T-helper 1 cell treated with Interleukin-12 subunit alpha and Interleukin-12 subunit beta and Interleukin-4 antibody, amounts not matched to agents 30 μg/mL and 1 μg/mL, for 36 hours (primary cell): ENCODE data around the gene CALML3.

Source experiments
- H3K27ac Mint-ChIP-seq: one replicate; pipeline ENCODE4 v1.8.0; 2021; ENCODE audit warnings: mild to moderate bottlenecking, mixed read lengths
- H3K27me3 Mint-ChIP-seq: one replicate; pipeline ENCODE4 v1.8.0; 2021; ENCODE audit warnings: low read depth, mixed read lengths
- H3K36me3 Mint-ChIP-seq: one replicate; pipeline ENCODE4 v1.8.0; 2021; ENCODE audit warnings: low read depth, mixed read lengths
- H3K4me1 Mint-ChIP-seq: one replicate; pipeline ENCODE4 v1.8.0; 2021; ENCODE audit warnings: low read depth, mixed read lengths
- H3K4me3 Mint-ChIP-seq: one replicate; pipeline ENCODE4 v1.8.0; 2021; ENCODE audit warnings: mild to moderate bottlenecking, moderate library complexity, mixed read lengths
- H3K9me3 Mint-ChIP-seq: one replicate; pipeline ENCODE4 v1.8.0; 2021; ENCODE audit warnings: mixed read lengths

The CALML3 gene

DNA sequence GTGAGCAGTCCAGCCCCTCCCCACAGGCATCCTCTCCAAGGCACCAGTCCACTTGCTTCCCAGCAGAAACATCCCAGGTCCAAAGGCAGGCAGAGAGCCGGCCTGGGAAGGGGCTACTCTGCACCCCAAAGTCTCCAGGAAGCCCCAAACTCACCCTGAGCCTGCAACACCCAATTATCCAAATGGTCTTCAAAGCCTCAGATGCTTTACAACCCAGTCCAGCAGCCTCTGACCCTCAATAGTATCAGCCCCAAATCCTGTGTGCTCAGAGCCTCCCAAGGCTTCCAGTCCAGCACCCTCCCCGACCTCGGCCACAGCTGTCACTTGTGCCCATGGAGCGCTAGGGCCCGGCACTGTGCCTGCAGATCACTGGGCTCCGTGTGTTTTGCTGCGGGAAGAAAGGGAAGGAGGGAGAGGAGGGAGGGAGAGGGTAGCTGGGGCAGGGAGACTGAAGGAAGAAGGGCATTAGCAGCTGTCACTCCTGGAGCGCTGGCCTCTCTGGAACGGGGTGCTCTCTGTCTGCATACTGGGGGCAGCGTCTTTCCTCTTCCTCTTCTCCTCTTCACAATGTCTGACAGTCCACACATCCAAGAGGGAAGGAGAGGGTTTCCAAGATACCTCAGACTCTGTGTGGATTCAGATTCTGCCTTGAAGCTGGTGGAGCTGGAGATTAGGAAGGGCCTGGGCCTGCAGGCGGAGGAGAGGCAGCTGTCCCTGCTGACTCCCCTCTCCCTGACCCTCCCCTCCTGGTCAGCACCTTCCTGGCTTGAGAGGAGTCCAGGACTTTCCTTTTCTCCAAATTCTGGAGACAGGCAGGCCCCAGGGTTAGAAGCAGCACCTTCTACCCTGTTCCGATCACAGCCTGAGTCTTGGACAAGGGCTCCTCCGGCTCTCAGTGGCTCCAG lies 38.6 kb upstream of the CALML3 start:
- no peaks in the 10 kb centered on the region for H3K9me3 Mint-ChIP-seq
- no peak overlapping the region for H3K27ac Mint-ChIP-seq
- H3K36me3 Mint-ChIP-seq, result no peaks in the 10 kb centered on the region
- H3K4me3 Mint-ChIP-seq, result no peak overlapping the region
- peaks cover 8% of the 10 kb centered on the region for H3K27me3 Mint-ChIP-seq
- no peaks in the 10 kb centered on the region for H3K4me1 Mint-ChIP-seq

DNA sequence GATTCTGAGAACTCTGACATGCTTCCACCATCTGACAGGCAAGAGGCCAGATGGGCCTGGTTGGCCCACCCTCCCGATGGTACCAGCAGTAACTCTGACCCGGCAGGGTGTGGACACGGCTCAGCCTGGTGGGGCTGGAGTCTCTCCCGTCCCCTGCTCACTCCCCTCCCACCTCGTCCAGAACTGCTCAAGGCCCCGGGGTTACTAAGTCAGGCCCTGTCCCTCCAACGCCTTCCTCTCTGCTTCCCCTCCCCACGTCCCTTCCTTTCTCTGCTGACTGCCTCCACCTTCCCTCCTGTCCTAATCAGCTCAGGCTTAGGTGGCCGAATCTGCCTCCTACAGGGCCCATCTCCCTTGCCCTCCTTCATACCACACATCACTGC lies 37.9 kb upstream of the CALML3 start:
- H3K4me3 Mint-ChIP-seq, result no peak overlapping the region
- peaks cover 8% of the 10 kb centered on the region for H3K27me3 Mint-ChIP-seq
- H3K9me3 Mint-ChIP-seq, result peaks cover under 1% of the 10 kb centered on the region
- no peak overlapping the region for H3K27ac Mint-ChIP-seq
- H3K36me3 Mint-ChIP-seq, result no peaks in the 10 kb centered on the region
- no peaks in the 10 kb centered on the region for H3K4me1 Mint-ChIP-seq

DNA sequence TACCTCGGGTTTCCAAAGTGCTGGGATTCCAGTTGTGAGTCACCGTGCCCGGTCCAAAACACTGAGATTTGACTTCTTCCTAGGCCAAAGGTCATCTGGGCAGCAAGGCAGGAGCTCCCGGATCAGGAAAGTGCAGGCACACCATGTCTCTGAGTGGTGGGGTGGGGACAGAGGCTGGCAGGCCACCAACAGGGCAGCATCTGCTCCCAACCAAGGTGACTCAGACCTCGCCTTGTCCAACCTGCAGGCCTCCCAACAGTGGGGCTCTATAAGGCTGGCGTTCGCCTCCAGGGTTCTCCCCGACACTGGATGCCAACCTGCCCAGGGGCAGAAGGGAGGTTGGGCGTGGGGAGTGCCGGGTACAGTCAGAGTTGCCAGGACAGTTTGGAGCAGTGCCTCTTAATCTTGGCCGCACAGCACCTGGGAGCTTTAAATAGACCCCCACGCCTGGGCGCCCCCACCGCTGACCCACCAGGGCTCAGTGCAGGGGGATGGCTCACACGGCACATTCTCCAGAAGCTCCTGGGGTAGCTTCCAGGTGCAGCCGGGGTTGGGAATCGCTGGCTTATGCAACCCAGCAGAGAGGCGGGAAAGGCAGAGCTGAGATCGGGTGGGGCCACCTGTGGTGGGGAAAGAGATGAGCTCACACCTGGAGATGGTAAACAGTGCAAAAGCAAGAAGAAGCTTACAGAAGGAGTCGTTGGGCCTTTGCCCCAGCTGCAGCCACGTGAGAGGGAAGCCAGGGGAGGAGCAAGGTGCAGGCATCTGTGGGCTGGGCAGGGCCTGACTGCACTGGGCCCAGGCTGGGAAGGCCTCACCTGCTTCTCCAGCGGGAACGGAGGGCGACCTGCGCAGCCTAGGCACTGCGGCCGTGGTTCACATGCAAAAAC lies 36.2 kb upstream of the CALML3 start:
- Mint-ChIP-seq H3K27ac (no peak overlapping the region), H3K27me3 (peaks cover 4% of the 10 kb centered on the region), H3K4me3 (no peak overlapping the region), H3K36me3 (no peaks in the 10 kb centered on the region), H3K4me1 (no peaks in the 10 kb centered on the region), H3K9me3 (peaks cover 6% of the 10 kb centered on the region)

DNA sequence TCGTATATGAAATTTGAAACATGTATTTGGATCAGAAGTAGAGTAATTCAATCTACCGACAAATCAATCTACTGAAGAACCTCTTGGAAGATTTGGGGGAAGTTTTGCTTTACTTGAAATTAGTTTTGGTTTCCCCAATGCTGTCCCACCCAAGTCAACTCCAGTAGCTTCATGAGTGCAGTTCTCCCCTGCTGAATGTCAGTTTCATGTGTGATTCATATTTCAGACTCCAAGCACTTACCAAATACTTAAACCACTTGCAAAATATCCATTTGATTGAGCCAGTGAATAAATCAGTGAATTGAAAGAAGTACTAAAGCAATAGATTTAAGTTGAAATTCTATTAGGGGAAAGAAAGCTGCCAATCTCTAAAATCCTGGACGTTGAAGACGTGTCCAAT lies 34.7 kb upstream of the CALML3 start:
- H3K36me3 Mint-ChIP-seq, result no peaks in the 10 kb centered on the region
- peaks cover 4% of the 10 kb centered on the region for H3K27me3 Mint-ChIP-seq
- H3K27ac Mint-ChIP-seq, result no peak overlapping the region
- H3K9me3 Mint-ChIP-seq, result peaks cover 6% of the 10 kb centered on the region
- H3K4me1 Mint-ChIP-seq, result no peaks in the 10 kb centered on the region
- H3K4me3 Mint-ChIP-seq, result no peak overlapping the region

DNA sequence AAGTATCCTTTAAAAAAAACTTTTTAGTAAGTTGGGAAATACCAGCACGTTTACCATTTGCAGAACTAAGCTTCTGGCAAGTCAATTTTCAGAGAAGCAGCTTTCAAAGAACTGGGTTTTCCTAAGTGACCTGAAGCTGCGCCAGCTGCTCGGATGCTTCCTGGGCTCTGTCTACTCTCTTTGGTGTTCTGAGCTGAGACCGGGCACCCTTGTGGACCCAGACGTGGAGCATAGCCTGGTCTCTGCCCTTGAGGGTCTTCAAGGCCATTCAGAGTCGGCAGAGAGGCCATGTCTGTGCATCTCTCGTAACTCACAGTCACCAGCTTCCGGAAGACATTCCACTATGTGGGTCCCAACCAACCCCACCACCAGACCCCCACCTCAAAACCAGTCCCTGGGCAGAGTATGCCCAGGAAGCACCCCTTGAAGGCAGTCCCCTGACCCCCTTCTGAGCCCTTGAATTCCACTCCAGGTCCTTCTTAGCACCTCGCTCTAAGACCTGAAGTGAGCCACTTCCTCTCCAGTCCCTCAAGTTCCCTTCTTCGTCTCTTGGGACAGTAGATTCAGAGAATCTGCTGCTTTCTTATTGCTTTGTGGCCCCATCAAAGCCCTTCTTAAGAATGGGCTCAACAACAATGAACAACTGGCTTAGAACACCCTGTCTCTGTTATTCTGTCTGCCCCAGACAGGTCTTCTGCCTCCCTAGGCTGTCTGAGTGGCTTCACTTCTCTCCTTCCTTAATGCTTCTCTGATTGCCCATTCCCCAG lies 33.9 kb upstream of the CALML3 start:
- no peaks in the 10 kb centered on the region for H3K4me1 Mint-ChIP-seq
- H3K9me3 Mint-ChIP-seq, result peaks cover 6% of the 10 kb centered on the region
- H3K27me3 Mint-ChIP-seq, result peaks cover 4% of the 10 kb centered on the region
- H3K36me3 Mint-ChIP-seq, result no peaks in the 10 kb centered on the region
- no peak overlapping the region for H3K4me3 Mint-ChIP-seq
- no peak overlapping the region for H3K27ac Mint-ChIP-seq

DNA sequence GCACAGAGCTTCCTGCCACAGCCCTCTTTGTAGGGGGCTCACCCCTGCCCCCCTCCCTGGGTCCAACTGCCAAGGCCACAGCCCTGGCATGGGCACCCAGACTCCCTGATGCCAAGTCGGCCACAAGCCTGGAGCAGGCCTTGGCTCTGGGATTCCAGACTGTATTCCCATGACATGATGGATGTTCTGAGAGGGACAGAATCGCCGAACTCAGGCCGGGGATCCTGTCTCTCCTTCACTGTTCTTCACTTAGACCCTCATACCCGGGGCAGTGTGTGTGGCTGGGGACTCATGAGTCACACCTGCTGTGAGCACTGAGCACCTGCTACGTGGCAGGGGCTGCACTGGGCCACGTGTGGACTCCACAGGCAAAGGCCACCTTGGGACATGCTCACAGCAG lies 33.3 kb upstream of the CALML3 start:
- no peaks in the 10 kb centered on the region for H3K36me3 Mint-ChIP-seq
- H3K4me3 Mint-ChIP-seq, result no peak overlapping the region
- peaks cover 6% of the 10 kb centered on the region for H3K9me3 Mint-ChIP-seq
- H3K4me1 Mint-ChIP-seq, result no peaks in the 10 kb centered on the region
- H3K27ac Mint-ChIP-seq, result no peak overlapping the region
- H3K27me3 Mint-ChIP-seq, result peaks cover 4% of the 10 kb centered on the region

DNA sequence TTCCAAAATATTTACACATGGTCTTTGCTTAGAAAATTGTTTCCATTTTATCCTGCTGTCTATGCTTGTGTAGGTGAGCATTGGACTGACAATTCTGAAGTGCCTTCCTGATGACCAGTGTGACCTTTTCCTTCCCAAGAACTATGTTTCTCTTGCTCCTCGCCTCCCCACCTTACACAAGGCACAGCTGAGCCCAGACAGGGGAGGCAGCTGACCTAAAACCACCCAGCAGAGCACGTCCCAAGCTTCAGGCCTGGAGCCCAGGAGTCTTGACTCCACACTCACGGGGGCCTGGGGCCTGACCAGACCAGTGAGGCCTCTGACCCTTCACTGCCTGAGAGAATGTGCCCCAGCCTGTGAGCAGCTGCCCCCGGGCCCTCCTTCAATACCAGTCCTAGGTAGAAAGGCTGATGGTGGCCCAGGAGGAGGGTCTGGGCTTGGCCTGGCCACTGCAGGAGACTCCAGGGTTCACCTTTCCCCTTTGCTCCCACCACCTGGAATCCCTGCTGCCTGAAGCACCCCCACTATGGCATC lies 32.4 kb upstream of the CALML3 start:
- no peak overlapping the region for H3K27ac Mint-ChIP-seq
- no peaks in the 10 kb centered on the region for H3K27me3 Mint-ChIP-seq
- no peaks in the 10 kb centered on the region for H3K36me3 Mint-ChIP-seq
- H3K4me1 Mint-ChIP-seq, result no peaks in the 10 kb centered on the region
- peaks cover 6% of the 10 kb centered on the region for H3K9me3 Mint-ChIP-seq
- H3K4me3 Mint-ChIP-seq, result no peak overlapping the region

DNA sequence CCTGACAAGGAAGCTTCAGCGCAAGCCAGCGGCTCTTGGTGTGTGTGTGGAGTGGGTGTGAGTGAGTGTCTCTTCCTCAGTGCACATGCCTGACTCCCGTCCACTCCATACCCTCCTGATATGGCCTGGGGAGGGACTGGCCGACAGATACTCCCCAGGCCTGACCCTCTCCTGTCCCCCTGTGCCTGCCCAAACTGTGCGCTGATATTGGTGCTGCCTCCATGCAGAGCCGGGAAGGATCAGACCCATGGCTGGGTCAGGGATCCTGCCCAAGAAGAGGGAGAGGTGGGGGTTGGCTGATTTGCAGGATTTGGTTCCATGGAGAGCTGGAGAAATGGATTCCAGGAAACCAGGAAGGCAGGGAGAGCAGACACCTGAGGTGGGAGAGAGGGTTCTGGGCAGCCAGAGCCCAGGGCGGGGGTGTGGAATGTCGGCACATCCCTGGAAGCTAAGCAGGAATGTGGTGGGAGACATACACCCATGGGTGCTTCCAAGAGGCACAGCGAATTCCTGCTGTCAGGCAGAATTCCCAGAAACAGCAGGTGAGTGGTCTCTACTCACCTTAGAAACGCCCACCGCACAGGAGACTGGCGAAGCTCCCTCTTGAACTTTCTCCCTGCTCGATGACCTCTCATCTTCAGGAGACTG lies 31.7 kb upstream of the CALML3 start:
- Mint-ChIP-seq H3K4me3 (no peak overlapping the region), H3K27me3 (no peaks in the 10 kb centered on the region), H3K4me1 (no peaks in the 10 kb centered on the region), H3K9me3 (peaks cover 6% of the 10 kb centered on the region), H3K36me3 (no peaks in the 10 kb centered on the region), H3K27ac (no peak overlapping the region)

DNA sequence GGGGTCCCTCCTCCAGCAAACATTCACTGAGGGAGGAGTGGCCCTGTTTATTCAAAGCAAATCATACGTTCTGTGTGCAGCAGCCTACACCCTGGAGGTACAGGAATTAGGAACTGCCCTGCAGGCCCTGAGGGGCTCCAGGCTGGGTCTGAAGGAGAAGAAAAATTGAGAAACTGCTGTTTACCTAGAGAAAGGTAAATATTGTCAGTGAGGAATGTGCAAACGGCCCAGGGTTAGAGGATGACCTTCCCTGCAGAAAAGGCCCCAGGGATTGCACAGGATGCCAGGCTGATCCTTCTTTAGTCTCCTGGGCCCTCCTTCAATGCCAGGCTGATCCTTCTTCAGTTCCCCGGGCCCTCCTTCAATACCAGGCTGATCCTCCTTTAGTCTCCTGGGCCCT lies 31.1 kb upstream of the CALML3 start:
- H3K36me3 Mint-ChIP-seq, result no peaks in the 10 kb centered on the region
- H3K27ac Mint-ChIP-seq, result no peak overlapping the region
- H3K4me3 Mint-ChIP-seq, result no peak overlapping the region
- H3K4me1 Mint-ChIP-seq, result no peaks in the 10 kb centered on the region
- no peaks in the 10 kb centered on the region for H3K27me3 Mint-ChIP-seq
- H3K9me3 Mint-ChIP-seq, result peaks cover 6% of the 10 kb centered on the region

DNA sequence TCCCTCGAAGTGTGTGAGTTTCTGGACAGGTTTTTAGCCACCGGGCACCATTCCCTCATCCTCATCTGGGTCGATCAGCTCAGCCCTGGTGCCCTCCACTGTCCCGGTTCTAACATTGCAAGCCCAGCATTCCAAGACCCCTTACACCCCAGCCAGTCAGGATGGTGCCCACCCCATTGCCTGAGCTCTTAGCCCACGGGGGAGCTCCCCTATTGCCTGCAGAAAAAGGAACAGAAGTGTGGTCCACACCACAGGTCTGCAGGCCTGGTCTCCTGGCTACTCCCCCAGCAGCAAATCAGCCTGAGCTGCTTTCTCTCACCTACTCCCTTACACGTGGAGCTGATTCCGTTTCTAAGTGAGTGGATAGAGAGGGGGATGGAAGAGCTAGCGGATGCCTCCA lies 30.1 kb upstream of the CALML3 start:
- no peak overlapping the region for H3K4me3 Mint-ChIP-seq
- H3K27me3 Mint-ChIP-seq, result no peaks in the 10 kb centered on the region

DNA sequence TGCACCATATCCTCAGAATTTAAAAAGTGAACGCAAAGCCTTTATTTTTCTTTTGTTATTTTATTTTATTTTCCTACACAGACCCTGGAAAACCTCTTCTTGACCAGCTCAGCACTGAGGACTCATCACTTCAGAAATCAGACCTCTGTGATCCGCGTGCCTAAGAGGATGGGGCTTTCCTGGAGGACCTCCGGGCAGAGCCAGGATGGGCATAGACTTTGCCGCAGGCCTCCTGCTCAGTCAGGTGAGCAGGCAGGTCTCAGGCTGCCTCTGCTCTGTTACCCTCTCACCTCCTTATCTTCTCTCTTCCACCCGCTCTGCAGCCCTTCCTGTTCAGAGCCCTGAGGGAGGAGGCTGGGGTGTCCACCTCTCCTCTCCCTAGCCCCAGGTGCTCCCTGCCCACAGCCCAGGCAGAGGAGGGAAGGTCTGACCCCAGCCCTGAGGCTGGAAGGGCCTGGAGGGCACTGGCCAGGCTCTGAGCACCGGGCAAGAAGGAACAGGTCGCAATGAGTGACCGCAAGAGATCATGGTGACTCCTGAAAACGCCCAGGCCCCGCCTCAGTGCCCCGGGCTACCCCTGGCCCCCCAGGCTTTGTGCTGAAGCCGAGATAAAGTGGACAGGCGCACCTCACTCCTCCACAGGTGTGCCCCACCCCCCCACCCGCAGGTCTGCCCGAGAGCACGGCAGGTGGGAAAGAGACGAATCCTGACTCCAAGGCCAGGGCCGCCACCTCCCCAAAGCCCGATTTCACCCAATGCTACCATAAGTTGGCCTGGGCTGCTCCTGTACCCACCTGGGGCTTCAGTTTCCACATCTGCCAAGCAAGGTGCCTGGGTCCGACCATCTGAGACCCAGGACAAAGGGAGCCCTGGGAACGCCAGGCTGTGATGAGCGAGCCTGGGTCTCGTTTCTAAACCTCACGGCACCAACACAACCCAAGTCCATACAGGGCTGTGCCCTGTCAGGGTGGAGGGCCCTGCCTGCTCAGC lies 28.2 kb upstream of the CALML3 start:
- H3K4me1 Mint-ChIP-seq, result no peaks in the 10 kb centered on the region
- H3K27ac Mint-ChIP-seq, result no peak overlapping the region
- no peak overlapping the region for H3K4me3 Mint-ChIP-seq
- H3K9me3 Mint-ChIP-seq, result peaks cover 6% of the 10 kb centered on the region
- H3K36me3 Mint-ChIP-seq, result no peaks in the 10 kb centered on the region
- H3K27me3 Mint-ChIP-seq, result peaks cover 4% of the 10 kb centered on the region

More for the DNA sequence above, 30.1 kb upstream of the CALML3 start:
- H3K27ac Mint-ChIP-seq, result no peak overlapping the region
- peaks cover 6% of the 10 kb centered on the region for H3K9me3 Mint-ChIP-seq
- H3K4me1 Mint-ChIP-seq, result no peaks in the 10 kb centered on the region
- no peaks in the 10 kb centered on the region for H3K36me3 Mint-ChIP-seq

DNA sequence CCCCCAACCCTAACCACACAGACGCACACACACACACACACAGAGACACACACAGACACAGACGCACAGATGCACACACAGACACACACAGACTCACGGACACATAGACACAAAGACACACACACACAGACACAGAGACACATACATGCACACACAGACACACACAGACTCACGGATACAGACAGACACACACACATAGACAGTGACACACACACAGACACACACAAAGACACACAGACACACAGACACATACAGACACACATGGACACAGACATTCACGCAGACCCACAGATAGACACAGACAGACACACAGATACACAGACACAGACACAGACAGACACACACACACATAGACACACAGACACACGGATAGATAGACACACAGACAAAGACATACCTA lies 27.5 kb upstream of the CALML3 start:
- no peaks in the 10 kb centered on the region for H3K36me3 Mint-ChIP-seq

More for the DNA sequence above, 27.5 kb upstream of the CALML3 start:
- H3K9me3 Mint-ChIP-seq, result peaks cover 1% of the 10 kb centered on the region
- no peak overlapping the region for H3K4me3 Mint-ChIP-seq
- H3K27ac Mint-ChIP-seq, result no peak overlapping the region
- H3K4me1 Mint-ChIP-seq, result no peaks in the 10 kb centered on the region
- H3K27me3 Mint-ChIP-seq, result peaks cover 4% of the 10 kb centered on the region
